Mucosa of descending colon (tissue), 3 donors: ENCODE results near the gene ANXA6. TPM values are rescaled to one million over a fixed set of nuclear protein-coding genes. Genes with fewer than 3 reads are reported as not detected.
A peak's percentile ranks its signal among the peaks of the same experiment; 100 is the strongest.

Experiments
- ATAC-seq: fragments of 200-7000 bp; cut with Tn5 transposase; one replicate; pipeline ENCODE4 v1.9.1; 2020; ENCODE audit warnings: mild to moderate bottlenecking, moderate library complexity
- DNase-seq, 3 donors: peaks; one replicate each; pipeline ENCODE4 v3.0.0-alpha.2; 2020
- H3K36me3 ChIP-seq: fragments of 200-600 bp; one replicate; pipeline ENCODE4 v1.8.0; 2021; ENCODE audit warnings: low read depth, mild to moderate bottlenecking
- H3K4me1 ChIP-seq: fragments of 200-600 bp; one replicate; pipeline ENCODE4 v1.8.0; 2021; ENCODE audit warnings: low read depth, mild to moderate bottlenecking
- H3K4me3 ChIP-seq: fragments of 200-600 bp; one replicate; pipeline ENCODE4 v1.8.0; 2021; ENCODE audit warnings: mild to moderate bottlenecking
- H3K9me3 ChIP-seq: fragments of 200-600 bp; one replicate; pipeline ENCODE4 v1.8.0; 2021; ENCODE audit warnings: mild to moderate bottlenecking
- intact Hi-C, 2 donors: fragments of 100-400 bp; cut with DNase I in 1 of 2; cut with micrococcal nuclease in 1 of 2; formaldehyde crosslinking; loops; one replicate each; pipeline versions ENCODE4 v1.11.0 to v1.11.1; 2022; cut with DNase I, micrococcal nuclease
- total RNA-seq, 3 donors: library from RNA; stranded (reverse); fragmentation: NEBNext Ultra II Directional in 2 of 3; extraction: Animal tissue kit (Norgen Biotek cat#: 25700) in 2 of 3; gene quantifications; one replicate each; pipeline versions ENCODE4 v1.2.1 to v1.2.4, GENCODE V29; 2021 to 2023
- TF ChIP-seq, protein P1 (sequence below): fragments of 200-600 bp; IDR thresholded peaks from one replicate; pipeline ENCODE4 v1.8.0; 2022; ENCODE audit warnings: antibody characterized with exemption, mild to moderate bottlenecking
- donor health status: DM: no; HTN: no; CAD: no; lungs with moderate emphysema.
- donor health status: DM: no; HTN: no; CAD: no.
- donor health status: DM: no; HTN: yes; CAD: no.

Gene ANXA6
- total RNA-seq, 3 donors from 2014 or later, result 21.4 to 180 (median 68.0) TPM

GRCh38 chr5:151153766-151154272 is 3.8 kb downstream of the ANXA6 start:
- Histone ChIP-seq H3K4me1 (peaks cover 16% of the 10 kb centered on the region), H3K4me3 (no peak overlapping the region), H3K36me3 (no peaks in the 10 kb centered on the region), H3K9me3 (no peaks in the 10 kb centered on the region)
- ATAC-seq (no peak), DNase-seq (no peak)
- TF ChIP-seq, protein P1, sequence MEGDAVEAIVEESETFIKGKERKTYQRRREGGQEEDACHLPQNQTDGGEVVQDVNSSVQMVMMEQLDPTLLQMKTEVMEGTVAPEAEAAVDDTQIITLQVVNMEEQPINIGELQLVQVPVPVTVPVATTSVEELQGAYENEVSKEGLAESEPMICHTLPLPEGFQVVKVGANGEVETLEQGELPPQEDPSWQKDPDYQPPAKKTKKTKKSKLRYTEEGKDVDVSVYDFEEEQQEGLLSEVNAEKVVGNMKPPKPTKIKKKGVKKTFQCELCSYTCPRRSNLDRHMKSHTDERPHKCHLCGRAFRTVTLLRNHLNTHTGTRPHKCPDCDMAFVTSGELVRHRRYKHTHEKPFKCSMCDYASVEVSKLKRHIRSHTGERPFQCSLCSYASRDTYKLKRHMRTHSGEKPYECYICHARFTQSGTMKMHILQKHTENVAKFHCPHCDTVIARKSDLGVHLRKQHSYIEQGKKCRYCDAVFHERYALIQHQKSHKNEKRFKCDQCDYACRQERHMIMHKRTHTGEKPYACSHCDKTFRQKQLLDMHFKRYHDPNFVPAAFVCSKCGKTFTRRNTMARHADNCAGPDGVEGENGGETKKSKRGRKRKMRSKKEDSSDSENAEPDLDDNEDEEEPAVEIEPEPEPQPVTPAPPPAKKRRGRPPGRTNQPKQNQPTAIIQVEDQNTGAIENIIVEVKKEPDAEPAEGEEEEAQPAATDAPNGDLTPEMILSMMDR, result no peak
- intact Hi-C loops, result no loop called here

DNA sequence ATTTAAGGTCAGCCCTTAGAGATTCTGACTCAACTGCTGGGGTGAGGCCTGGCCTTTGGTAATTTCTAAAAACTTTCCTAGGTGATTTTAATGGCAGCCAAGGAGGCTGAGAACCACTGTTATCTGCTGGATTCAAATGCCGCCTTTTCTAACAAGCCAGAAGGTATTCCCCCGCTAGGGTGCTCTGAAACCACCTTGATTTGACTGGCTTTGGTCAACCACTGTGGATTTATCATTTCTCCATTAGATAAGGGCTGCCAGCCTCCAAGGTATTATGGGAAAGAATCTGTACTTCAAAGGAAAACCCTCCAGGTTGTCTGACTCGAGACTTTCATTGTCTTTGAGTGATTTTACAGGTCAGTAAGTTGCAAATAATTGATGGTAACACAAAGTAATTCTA is 4.3 kb downstream of the ANXA6 start:
- no peak for ATAC-seq
- no peaks in the 10 kb centered on the region for H3K9me3 ChIP-seq
- peaks cover 16% of the 10 kb centered on the region for H3K4me1 ChIP-seq
- no peak for DNase-seq
- TF ChIP-seq, protein P1, result no peak
- H3K4me3 ChIP-seq, result no peak overlapping the region
- intact Hi-C loops, result no loop called here
- no peaks in the 10 kb centered on the region for H3K36me3 ChIP-seq

GRCh38 chr5:151151793-151152192 is 5.8 kb downstream of the ANXA6 start:
- intact Hi-C loops, result no loop called here
- Histone ChIP-seq H3K4me1 (peaks cover 16% of the 10 kb centered on the region), H3K9me3 (no peaks in the 10 kb centered on the region), H3K4me3 (no peak overlapping the region), H3K36me3 (no peaks in the 10 kb centered on the region)
- DNase-seq (peak in 1 of 3 donors; percentile 31), ATAC-seq (peak; percentile 8)
- TF ChIP-seq, protein P1, result no peak

DNA sequence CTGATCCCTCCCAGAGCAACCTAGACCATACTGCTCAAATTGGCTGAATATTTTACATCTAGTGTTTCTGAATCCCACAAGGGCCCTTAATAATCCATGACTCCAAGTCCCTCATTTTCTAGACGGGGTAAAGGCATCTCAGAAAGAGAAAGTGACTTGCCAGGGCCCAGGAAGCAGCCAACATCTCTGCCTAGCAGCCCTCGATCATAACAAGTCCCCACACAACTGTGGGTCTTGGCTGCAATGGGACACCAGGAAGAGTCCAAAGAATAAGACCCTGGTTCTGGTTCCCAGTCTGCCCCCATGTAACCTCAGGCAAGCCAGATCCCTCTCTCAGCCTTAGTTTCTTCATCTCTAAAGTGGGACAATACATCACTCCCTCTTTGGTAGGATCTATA is 6.3 kb downstream of the ANXA6 start:
- Histone ChIP-seq H3K4me1 (peaks cover 16% of the 10 kb centered on the region), H3K36me3 (no peaks in the 10 kb centered on the region), H3K4me3 (no peak overlapping the region), H3K9me3 (no peaks in the 10 kb centered on the region)
- ATAC-seq (peak; percentile 11), DNase-seq (no peak)
- intact Hi-C loops, result no loop called here
- TF ChIP-seq, protein P1, result no peak

GRCh38 chr5:151150471-151151262 is 6.9 kb downstream of the ANXA6 start:
- DNase-seq (peak; percentile 45 to 75 (median 45)), ATAC-seq (peak; percentile 72)
- TF ChIP-seq, protein P1, result no peak
- no peak overlapping the region for H3K4me3 ChIP-seq
- intact Hi-C loops, result no loop called here
- H3K9me3 ChIP-seq, result no peaks in the 10 kb centered on the region
- peaks cover 16% of the 10 kb centered on the region for H3K4me1 ChIP-seq
- H3K36me3 ChIP-seq, result no peaks in the 10 kb centered on the region
